VCaP (cell line): ENCODE measurements around the gene COL5A1.

Experiments used
- H3K27ac ChIP-seq: fragments of 450-650 bp; 2 replicates; pipeline ENCODE4 v1.5.1; 2017
- CTCF ChIP-seq: fragments of 450-650 bp; conservative IDR thresholded peaks from 2 replicates; pipeline ENCODE4 v1.5.1; 2017; ENCODE audit warnings: mild to moderate bottlenecking, moderate library complexity

The COL5A1 gene

GRCh38 chr9:134818000-134818568, 176.5 kb downstream of the COL5A1 start:
- no peak overlapping the region for H3K27ac ChIP-seq
- TF ChIP-seq CTCF = no peak

GRCh38 chr9:134818591-134818990, 177.0 kb downstream of the COL5A1 start:
- H3K27ac ChIP-seq = no peak overlapping the region
- no peak for TF ChIP-seq CTCF

- TF ChIP-seq CTCF = no peak
- H3K27ac ChIP-seq = no peak overlapping the region
These were observed 179.3 kb downstream of the COL5A1 start for GRCh38 chr9:134820901-134821300.

- TF ChIP-seq CTCF = no peak
- H3K27ac ChIP-seq = no peak overlapping the region
These were observed 180.9 kb downstream of the COL5A1 start for GRCh38 chr9:134822541-134822940.

GRCh38 chr9:134823623-134824022, 182.0 kb downstream of the COL5A1 start:
- no peak overlapping the region for H3K27ac ChIP-seq
- no peak for TF ChIP-seq CTCF

GRCh38 chr9:134824583-134824982, 183.0 kb downstream of the COL5A1 start:
- TF ChIP-seq CTCF = no peak
- peak overlapping the region; percentile 68 for H3K27ac ChIP-seq

GRCh38 chr9:134825025-134825424, 183.4 kb downstream of the COL5A1 start:
- TF ChIP-seq CTCF = no peak
- H3K27ac ChIP-seq = peak overlapping the region; percentile 68
